Effector CD8-positive, alpha-beta T cell (primary cell): Measurements from ENCODE around the gene NHERF2.

Source experiments
- DNase-seq: peaks from one replicate; lab custom pipeline; 2025; lab: John Stamatoyannopoulos, UW

Gene NHERF2

GRCh38 chr16:2040787-2041522 is 14.3 kb downstream of the NHERF2 start:
- no peak for DNase-seq

DNA sequence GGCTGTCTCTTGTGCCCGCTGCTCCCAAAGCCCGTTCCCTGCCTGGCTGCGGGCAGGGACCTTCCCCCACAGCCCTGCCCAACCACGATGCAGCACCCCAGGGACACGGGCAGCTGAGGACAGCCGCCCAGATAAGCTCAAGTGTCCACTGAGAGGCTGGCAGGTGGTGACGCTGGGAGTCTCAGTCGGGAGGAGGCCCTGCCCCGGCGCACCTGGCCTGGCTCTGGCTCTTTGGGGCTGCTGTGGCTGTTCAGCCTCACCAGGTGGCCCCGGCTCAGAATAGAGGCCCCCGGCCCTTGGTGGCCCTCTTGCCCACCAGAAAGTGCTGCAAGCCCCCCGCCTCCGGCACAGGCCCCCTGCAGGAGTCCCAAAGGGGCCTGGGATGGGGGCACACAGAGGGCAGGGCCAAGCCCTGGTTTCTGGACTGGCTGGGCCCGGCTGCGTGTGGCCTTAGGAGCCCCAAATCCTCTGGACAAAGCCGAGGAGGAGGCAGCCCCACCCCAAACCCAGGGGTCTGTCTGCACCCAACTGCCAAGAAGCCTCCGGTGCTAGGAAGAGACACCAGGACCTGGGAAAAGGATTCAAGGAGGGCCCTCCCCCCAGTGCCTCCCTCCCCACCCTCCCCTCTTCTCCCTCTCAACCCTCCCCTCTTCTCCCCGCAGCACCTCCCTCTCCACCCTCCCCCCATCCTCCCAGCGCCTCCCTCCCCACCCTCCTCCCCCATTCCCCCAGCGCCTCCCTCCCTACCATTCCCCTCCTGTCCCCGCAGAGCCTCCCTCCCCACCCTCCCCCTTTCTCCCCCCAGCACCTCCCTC is 15.7 kb downstream of the NHERF2 start:
- no peak for DNase-seq

GRCh38 chr16:2042986-2043666 is 16.4 kb downstream of the NHERF2 start:
- no peak for DNase-seq

GRCh38 chr16:2043667-2044451 is 17.2 kb downstream of the NHERF2 start:
- DNase-seq = no peak

GRCh38 chr16:2044541-2044940 is 17.8 kb downstream of the NHERF2 start:
- DNase-seq = no peak

DNA sequence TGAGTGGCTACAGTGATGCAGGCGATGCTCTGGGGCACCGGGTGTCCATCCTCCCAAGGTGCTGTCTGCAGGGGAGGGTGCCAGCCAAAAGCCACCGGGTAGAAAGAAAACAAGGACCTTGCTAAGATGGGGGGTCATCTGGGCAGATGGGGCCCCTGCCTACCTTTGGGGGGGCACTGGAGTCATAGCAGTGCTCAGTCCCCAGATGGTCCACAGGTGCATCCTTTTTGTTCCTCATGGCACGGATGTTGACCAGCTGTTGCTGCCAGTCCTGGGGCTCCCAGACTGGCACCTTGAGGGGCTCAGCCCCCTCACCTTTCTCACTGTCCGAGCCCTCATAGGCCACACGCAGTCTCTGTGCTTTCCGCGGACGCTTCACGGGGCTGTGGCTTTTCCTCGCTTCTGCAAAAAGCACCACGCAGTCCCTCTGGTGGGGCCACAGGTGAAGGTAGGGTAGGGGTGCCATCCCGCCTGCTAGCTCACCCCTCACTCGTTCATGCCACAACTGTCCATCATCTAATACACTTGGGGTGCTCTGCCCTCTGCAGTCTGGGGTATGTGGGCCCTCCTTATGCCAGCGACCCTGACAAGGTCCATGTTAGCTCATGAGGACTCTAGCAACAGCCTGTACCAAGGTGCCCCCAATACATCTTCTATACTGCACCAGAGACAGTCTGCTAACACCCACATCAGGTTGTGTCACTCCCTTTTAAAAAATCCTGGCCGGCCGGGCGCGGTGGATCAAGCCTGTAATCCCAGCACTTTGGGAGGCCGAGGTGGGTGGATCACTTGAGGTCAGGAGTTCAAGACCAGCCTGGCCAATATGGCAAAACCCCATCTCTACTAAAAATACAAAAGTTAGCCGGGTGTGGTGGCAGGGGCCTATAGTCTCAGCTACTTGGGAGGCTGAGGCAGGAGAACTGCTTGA is 19.5 kb downstream of the NHERF2 start:
- DNase-seq = no peak

GRCh38 chr16:2046893-2047329 is 20.2 kb downstream of the NHERF2 start:
- DNase-seq = no peak

- DNase-seq = peak; percentile 89
Observed at GRCh38 chr16:2047330-2048115, 20.8 kb downstream of the NHERF2 start, which contains the start of the genes NTHL1 and TSC2. Gene NTHL1 (minus strand): TSS chr16:2047834. CDS start chr16:2047823, 11 bp downstream. Gene TSC2 (plus strand): TSS chr16:2047985. CDS start chr16:2048616, 631 bp downstream.

- DNase-seq = no peak
Observed at GRCh38 chr16:2048116-2048543, 21.4 kb downstream of the NHERF2 start.

- no peak for DNase-seq
Observed at GRCh38 chr16:2053211-2053610, 26.5 kb downstream of the NHERF2 start.

GRCh38 chr16:2053897-2054296 is 27.2 kb downstream of the NHERF2 start:
- DNase-seq = no peak

GRCh38 chr16:2054543-2055245 is 28.0 kb downstream of the NHERF2 start:
- no peak for DNase-seq

- DNase-seq = no peak
Observed at GRCh38 chr16:2056077-2056476, 29.4 kb downstream of the NHERF2 start.

GRCh38 chr16:2056681-2057407 is 30.1 kb downstream of the NHERF2 start:
- no peak for DNase-seq

GRCh38 chr16:2057438-2057837 is 30.7 kb downstream of the NHERF2 start:
- no peak for DNase-seq

DNA sequence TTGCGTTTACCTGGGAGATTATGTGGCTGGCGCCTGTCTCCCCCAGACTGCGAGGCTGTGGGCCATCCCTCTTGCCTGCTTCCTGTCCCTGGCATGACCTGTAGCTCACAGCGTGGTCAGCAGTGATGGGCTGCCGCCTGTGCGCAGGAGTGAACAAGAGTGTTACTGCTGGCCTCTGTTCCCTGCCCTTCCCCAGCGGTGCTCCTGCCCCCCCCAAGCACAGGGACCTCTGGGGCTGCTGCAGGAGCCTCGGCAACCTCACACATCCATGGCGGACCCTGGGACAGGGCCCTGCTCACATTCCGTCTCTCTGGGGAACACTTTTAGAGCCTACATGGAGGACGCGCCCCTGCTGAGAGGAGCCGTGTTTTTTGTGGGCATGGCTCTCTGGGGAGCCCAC is 31.7 kb downstream of the NHERF2 start:
- DNase-seq = no peak

GRCh38 chr16:2058872-2059271 is 32.2 kb downstream of the NHERF2 start:
- DNase-seq = no peak

DNA sequence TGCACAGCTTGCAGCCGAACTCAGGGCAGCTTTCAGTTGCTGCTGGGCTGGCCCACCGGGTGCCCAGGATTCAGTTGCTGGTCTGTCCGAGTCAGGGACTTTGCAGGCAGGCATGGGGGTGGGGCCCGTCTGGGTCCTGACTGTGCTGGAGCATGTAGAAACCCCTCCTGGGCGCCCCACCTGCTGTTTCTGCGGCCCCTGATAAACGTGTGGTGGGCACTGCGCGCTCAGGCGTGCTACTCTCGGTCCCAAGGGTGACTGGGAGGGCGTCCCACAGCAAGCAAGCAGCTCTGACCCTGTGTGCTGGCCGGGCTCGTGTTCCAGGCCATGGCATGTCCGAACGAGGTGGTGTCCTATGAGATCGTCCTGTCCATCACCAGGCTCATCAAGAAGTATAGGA is 33.6 kb downstream of the NHERF2 start:
- DNase-seq = no peak
